GM10266 (cell line): ENCODE data around the gene HECW1.
A peak's percentile ranks its signal among the peaks of the same experiment; 100 is the strongest.

Source experiments
- DNase-seq: peaks from one replicate; pipeline ENCODE4 v3.0.0; 2012; ENCODE audit errors: extremely low spot score
- CTCF ChIP-seq: IDR thresholded peaks from 2 replicates; pipeline ENCODE4 v1.5.1; 2012; ENCODE audit warnings: mild to moderate bottlenecking, low read depth; ENCODE audit not compliant: control insufficient read depth, insufficient read depth; ENCODE audit errors: missing control alignments

HECW1 gene

GRCh38 chr7:43454936-43455518, 342.6 kb downstream of the HECW1 start:
- TF ChIP-seq CTCF = peak; percentile 37
- peak; percentile 63 for DNase-seq

DNA sequence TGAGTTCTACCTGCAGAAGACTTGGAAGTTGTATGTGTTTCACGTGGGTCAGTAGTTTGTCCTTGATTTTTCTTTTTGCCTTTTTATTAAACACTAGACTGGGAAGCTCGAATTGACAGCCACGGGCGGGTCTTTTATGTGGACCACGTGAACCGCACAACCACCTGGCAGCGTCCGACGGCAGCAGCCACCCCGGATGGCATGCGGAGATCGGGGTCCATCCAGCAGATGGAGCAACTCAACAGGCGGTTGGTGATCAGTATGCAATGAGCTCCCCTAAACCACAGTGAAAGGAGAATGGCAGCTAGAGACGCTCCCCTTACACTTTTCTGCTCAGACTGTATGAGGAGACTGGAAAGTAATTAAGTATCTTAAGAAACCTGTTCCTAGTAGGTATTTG, 343.8 kb downstream of the HECW1 start:
- TF ChIP-seq CTCF = no peak
- DNase-seq = no peak

DNA sequence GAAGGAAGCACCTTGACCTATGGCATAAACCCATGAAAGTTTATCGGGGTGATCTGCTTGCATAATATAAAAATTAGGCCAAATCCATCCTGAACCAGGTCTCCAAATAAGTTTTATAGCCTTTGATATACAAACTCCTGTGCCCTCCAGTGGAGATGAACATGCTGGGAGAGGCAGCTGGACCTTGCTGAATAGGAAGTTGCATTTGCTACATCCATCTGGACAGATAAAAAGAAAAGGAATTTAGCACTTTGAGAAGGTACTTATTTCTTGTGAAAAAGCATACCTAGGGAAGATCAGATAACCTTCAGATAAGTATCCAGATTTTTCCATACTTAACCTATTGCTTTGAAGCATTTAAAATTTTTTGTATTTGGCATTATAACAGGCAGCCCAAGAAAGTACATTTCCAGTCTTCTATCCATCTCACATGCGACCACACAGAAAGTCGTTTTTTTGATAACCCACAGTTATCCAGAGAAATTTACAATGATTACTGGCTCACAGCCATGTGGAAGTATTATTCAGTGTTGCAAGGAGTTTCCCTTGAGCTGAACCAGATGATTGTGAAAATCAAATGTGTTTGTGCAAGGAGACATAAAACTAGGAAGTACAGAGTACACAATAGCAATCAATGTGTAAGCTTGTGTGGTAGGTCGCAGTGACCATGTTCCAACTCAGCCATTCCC, 346.0 kb downstream of the HECW1 start:
- no peak for DNase-seq
- TF ChIP-seq CTCF = no peak

- TF ChIP-seq CTCF = no peak
- no peak for DNase-seq
Measured at GRCh38 chr7:43459019-43459337, 346.5 kb downstream of the HECW1 start.

GRCh38 chr7:43460733-43461348, 348.4 kb downstream of the HECW1 start:
- no peak for TF ChIP-seq CTCF
- no peak for DNase-seq

GRCh38 chr7:43461349-43462024, 349.0 kb downstream of the HECW1 start:
- no peak for DNase-seq
- TF ChIP-seq CTCF = no peak

DNA sequence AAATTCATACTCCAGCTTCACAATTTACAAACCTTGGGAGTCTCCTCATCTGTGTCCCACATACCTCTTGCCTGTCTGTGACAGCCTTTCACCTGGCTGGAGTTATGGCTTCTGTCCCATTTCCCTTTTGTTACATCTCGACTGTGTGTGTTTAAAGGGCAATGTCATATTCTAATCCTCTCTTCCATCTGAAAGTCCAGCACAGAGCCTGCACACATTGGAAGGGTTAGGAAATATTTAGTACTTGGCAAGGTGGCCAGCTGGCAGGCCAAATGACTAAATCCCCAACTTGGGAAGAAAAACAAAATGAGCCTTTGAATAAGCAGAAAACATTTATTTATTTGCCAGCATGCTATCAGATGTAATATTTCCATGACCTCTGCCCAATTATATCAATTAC, 350.4 kb downstream of the HECW1 start:
- no peak for TF ChIP-seq CTCF
- DNase-seq = no peak
